ENCODE measurements around the gene CCBE1.

DNA sequence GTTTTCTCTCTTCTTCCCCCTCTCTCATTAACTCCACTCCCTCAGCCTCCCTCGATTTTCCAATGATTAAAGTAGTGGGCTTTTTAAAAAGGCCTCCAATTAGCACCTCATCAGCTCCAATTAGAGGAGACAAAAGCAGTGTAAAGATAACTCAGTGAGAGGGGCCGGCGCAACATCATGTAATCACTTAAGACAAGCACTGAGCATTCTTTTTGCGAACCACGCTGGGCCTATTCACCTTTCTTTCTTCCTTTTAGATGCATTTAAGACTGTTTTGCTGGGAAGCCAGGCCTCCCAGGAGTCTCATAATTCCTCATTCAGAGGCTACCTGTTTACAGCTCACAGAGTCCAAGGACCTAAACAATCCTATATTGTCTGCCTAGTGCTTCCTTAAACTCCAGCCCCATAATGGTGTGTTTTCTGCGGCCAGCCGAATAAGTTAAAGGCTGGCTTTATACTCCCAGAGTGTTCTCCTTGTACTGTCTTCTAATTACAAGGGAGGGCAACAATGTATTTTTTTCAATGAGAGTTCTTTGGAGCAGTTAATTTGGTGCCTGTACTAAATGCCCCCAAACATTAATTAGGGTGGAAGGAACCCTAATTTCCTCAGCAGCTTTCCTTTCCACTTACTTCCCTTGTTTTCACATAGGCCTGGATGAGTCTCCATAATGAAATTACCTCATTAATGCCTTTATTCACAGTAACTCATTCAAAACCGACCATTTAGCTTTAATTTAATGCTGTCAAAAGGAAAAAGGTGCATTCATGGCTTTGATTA is 310.1 kb downstream of the CCBE1 start:
- TF ChIP-seq POLR2A (IDR thresholded peaks at IDR 0.05; ENCODE audit: low read length), result no peak
- TF ChIP-seq GATA1 (IDR thresholded peaks at IDR 0.05; ENCODE audit: low read depth, low read length), result no peak

Data from erythroblast (primary cell).